NB4 (cell line): ENCODE data around the gene SCGN.

Source experiments
- DNase-seq: peaks from one replicate; pipeline ENCODE4 v3.0.0; 2010; ENCODE audit warnings: low read depth
- H3K4me3 ChIP-seq: one replicate; pipeline ENCODE4 v1.5.1; 2011; ENCODE audit warnings: mild to moderate bottlenecking, low read depth, low read length, moderate library complexity
- MYC ChIP-seq: IDR thresholded peaks from 2 replicates; pipeline ENCODE4 v1.6.1; 2011; ENCODE audit warnings: low read depth, low read length
- POLR2A ChIP-seq: IDR thresholded peaks from 2 replicates; pipeline ENCODE4 v1.6.1; 2011; ENCODE audit warnings: mild to moderate bottlenecking; ENCODE audit not compliant: insufficient read length; ENCODE audit errors: extremely low read depth
- TF ChIP-seq, protein P1 (sequence below): IDR thresholded peaks from 2 replicates; pipeline ENCODE4 v1.6.1; 2011; ENCODE audit warnings: low read depth, low read length
- TF ChIP-seq, protein P2 (sequence below): IDR thresholded peaks from one replicate; pipeline ENCODE4 v1.5.1; 2012; ENCODE audit warnings: low read depth, low read length

The SCGN gene

DNA sequence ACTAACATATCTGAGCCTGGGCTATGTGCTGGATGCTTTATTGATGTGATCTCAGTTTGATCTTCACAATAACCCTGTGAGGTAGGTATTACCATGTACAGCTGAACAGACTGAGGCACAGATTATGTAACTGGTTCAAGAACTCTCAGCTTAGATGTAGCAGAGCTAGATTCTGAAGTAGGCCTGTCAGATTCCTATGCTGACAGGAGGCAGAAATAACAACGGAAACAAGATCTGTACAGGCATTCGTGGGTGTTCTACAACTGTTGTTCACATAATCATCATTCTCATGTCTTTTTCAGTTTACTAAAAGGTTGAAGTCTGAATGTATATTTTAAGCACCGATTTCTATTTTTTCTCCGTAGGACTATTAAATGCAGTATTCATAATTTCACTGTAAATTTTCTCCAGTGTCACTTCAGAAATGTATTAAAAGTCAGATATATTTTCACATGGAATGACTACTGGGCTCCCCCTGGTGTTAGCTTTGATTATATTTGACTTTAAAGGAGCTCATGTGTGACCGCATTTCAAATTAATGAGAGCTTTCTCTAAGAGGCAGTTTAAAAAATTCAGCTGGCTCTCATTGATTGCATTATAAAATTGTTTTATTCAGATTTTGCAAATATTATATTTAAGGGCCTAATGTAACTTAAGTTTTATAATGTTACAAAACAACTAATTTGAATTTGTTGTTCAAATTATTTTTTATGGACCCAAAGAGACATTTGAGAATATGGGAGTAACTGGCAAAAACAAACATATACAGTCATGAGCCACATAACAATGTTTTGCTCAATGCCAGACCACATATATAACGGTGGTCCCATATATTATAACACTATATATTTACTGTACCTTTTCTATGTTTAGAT is 66.1 kb downstream of the SCGN start:
- no peak overlapping the region for H3K4me3 ChIP-seq
- TF ChIP-seq, protein P1, sequence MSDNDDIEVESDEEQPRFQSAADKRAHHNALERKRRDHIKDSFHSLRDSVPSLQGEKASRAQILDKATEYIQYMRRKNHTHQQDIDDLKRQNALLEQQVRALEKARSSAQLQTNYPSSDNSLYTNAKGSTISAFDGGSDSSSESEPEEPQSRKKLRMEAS = no peak
- no peak for TF ChIP-seq MYC
- TF ChIP-seq, protein P2, sequence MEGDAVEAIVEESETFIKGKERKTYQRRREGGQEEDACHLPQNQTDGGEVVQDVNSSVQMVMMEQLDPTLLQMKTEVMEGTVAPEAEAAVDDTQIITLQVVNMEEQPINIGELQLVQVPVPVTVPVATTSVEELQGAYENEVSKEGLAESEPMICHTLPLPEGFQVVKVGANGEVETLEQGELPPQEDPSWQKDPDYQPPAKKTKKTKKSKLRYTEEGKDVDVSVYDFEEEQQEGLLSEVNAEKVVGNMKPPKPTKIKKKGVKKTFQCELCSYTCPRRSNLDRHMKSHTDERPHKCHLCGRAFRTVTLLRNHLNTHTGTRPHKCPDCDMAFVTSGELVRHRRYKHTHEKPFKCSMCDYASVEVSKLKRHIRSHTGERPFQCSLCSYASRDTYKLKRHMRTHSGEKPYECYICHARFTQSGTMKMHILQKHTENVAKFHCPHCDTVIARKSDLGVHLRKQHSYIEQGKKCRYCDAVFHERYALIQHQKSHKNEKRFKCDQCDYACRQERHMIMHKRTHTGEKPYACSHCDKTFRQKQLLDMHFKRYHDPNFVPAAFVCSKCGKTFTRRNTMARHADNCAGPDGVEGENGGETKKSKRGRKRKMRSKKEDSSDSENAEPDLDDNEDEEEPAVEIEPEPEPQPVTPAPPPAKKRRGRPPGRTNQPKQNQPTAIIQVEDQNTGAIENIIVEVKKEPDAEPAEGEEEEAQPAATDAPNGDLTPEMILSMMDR = peak; percentile 21
- TF ChIP-seq POLR2A = no peak
- peak; percentile 39 for DNase-seq

DNA sequence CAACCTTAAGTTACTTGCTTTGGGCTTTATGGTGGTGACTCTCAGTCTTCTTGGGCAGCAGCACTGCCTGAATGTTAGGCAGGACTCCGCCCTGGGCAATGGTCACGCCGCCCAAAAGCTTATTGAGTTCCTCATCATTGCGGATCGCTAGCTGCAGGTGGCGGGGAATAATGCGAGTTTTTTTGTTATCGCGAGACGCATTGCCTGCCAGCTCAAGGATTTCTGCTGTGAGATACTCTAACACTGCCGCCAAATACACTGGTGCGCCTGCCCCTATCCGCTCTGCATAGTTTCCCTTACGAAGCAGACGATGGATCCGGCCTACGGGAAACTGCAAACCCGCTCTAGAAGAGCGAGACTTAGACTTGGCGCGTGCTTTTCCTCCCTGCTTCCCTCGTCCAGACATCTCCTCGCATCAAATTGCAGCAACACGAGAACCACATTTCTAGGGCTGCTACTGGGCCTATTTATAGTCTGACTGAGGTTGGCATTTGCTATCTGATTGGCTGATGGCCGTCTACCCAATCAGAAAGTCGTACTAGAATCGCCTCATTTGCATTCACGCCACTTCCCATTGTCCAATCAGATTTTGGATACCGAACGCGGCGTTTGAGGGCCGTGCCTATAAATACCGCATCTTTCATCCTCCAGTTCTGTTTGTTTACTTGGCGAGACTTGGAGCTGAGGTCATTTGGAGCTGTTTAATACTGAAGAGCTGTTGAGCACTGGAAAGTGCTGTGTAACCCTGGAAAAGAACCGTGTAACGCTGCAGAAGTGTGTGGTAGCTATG is 74.3 kb downstream of the SCGN start:
- H3K4me3 ChIP-seq = no peak overlapping the region
- DNase-seq = no peak
- TF ChIP-seq, protein P1 = no peak
- TF ChIP-seq MYC (no peak), POLR2A (no peak)
- TF ChIP-seq, protein P2 = no peak

DNA sequence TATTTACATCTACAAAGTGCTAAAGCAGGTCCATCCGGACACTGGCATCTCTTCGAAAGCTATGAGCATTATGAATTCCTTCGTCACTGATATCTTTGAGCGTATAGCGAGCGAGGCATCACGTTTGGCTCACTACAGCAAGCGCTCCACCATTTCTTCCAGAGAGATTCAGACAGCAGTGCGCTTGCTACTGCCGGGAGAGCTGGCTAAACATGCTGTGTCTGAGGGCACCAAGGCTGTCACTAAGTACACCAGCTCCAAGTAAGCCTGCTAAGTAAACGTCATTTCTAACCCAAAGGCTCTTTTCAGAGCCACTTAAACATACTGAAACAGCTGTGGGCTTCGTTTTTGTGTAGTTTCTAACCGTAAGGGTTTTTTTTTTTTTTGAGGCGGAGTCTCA is 75.0 kb downstream of the SCGN start:
- no peak for DNase-seq
- no peak overlapping the region for H3K4me3 ChIP-seq
- TF ChIP-seq, protein P1 = no peak
- no peak for TF ChIP-seq POLR2A
- no peak for TF ChIP-seq MYC
- TF ChIP-seq, protein P2 = no peak

DNA sequence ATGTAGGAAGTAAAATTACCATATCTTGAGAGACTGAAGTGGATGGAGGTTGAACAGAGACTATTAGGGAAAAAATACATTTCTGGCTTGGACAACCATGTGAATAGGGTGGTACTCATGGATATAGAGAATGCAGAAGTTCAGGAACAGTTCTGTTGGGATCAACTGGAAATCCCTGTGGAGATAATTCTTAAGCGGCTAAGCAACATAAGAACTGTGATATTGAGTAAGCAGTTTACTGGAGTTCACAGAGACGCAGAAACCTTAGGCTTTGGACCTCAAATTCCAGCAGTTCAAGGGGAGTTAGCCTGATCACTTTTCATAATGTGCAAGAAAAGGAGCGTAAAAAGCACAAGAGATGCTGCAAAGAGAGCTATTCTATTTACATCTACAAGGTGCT is 78.9 kb downstream of the SCGN start:
- no peak overlapping the region for H3K4me3 ChIP-seq
- no peak for DNase-seq
- TF ChIP-seq POLR2A = no peak
- TF ChIP-seq, protein P1 = no peak
- TF ChIP-seq, protein P2 = no peak
- no peak for TF ChIP-seq MYC

DNA sequence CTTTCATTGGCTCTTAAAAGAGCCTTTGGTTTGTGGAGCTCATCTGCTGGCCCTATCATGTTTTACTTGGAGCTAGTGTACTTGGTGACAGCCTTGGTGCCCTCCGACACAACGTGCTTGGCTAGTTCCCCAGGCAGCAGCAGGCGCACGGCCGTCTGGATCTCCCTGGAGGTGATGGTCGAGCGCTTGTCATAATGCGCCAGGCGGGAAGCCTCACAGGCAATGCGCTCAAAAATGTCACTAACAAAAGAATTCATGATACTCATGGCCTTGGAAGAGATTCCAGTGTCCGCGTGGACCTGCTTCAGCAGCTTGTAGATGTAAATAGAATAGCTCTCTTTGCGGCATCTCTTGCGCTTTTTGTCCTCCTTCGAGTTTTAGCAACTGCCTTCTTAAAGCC is 79.7 kb downstream of the SCGN start:
- no peak for TF ChIP-seq POLR2A
- TF ChIP-seq, protein P2 = no peak
- no peak for TF ChIP-seq MYC
- TF ChIP-seq, protein P1 = no peak
- no peak overlapping the region for H3K4me3 ChIP-seq
- DNase-seq = no peak
